ENCODE data around the gene FARS2. TPM values are rescaled to one million over a fixed set of nuclear protein-coding genes. Genes with fewer than 3 reads are reported as not detected.
A peak's percentile ranks its signal among the peaks of the same experiment; 100 is the strongest.

Gene FARS2
- total and polyA plus RNA-seq, 11 donors = 11.4 to 24.6 (median 20.5) TPM

DNA sequence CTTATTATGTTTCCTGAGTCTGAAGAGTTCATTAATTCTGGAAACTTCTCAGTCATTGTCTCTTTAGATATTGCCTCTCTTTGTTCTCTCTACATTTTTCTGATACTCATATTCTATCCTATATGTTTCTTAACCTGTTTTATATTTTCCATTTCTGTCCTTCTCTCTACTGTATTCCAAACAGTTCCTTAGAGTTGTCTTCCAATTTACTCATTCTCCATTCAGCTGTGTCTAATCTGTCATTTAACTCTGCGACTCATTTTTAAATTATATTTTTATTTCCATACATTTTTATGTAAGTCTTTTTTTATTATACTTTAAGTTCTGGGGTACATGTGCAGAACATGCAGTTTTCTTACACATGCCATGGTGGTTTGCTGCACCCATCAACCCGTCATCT lies 493.6 kb downstream of the FARS2 start:
- H3K27ac ChIP-seq = no peak overlapping the region
- TF ChIP-seq, protein P1, sequence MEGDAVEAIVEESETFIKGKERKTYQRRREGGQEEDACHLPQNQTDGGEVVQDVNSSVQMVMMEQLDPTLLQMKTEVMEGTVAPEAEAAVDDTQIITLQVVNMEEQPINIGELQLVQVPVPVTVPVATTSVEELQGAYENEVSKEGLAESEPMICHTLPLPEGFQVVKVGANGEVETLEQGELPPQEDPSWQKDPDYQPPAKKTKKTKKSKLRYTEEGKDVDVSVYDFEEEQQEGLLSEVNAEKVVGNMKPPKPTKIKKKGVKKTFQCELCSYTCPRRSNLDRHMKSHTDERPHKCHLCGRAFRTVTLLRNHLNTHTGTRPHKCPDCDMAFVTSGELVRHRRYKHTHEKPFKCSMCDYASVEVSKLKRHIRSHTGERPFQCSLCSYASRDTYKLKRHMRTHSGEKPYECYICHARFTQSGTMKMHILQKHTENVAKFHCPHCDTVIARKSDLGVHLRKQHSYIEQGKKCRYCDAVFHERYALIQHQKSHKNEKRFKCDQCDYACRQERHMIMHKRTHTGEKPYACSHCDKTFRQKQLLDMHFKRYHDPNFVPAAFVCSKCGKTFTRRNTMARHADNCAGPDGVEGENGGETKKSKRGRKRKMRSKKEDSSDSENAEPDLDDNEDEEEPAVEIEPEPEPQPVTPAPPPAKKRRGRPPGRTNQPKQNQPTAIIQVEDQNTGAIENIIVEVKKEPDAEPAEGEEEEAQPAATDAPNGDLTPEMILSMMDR (IDR thresholded peaks at IDR 0.05) = no peak
- no peak for TF ChIP-seq POLR2A (IDR thresholded peaks at IDR 0.05)
- H3K4me1 ChIP-seq = peaks cover 0 to 20% (median 11%) of the 10 kb centered on the region in 12 donors
- H3K36me3 ChIP-seq = no peaks in the 10 kb centered on the region
- H3K4me3 ChIP-seq = no peak overlapping the region
- peaks cover 0 to 32% (median 15%) of the 10 kb centered on the region in 12 donors for H3K9me3 ChIP-seq
- no peak for ATAC-seq
- no peak for DNase-seq
- intact Hi-C loops (cut with DNase I) = no loop called here
- H3K27me3 ChIP-seq = no peaks in the 10 kb centered on the region
- 95 to 99% (median 96%) methylated on average over 2 of the region's 2 CpGs for WGBS, 4 donors

DNA sequence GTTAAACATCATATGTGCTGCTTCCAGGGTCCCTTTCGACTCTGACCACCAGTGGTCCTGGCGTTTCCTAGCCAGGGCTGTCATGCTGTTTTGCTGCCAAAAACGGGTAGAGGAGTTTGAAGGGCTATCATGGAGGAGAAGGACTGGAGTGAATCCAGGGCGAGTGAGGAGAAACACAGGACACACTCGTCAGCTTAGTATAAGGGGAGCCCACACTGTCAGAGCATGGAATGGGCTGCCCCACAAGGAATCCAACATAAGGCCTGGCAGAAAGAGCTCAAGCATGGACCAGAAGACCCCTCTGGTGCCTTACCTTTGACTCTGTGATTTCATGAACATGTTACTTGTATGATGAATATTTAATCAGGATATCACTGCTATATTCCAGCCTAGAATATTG lies 498.3 kb downstream of the FARS2 start:
- DNase-seq (no peak), ATAC-seq (no peak)
- no peak overlapping the region for H3K4me3 ChIP-seq
- H3K27me3 ChIP-seq = no peaks in the 10 kb centered on the region
- TF ChIP-seq, protein P1 (IDR thresholded peaks at IDR 0.05) = no peak
- no peak for TF ChIP-seq POLR2A (IDR thresholded peaks at IDR 0.05)
- H3K9me3 ChIP-seq = peaks cover 0 to 14% (median 7%) of the 10 kb centered on the region in 12 donors
- WGBS, 4 donors = 91 to 94% (median 92%) methylated on average over 5 of the region's 5 CpGs
- peaks cover 0 to 36% (median 19%) of the 10 kb centered on the region in 12 donors for H3K4me1 ChIP-seq
- intact Hi-C loops (cut with DNase I) = no loop called here
- H3K36me3 ChIP-seq = no peaks in the 10 kb centered on the region
- H3K27ac ChIP-seq = no peak overlapping the region

DNA sequence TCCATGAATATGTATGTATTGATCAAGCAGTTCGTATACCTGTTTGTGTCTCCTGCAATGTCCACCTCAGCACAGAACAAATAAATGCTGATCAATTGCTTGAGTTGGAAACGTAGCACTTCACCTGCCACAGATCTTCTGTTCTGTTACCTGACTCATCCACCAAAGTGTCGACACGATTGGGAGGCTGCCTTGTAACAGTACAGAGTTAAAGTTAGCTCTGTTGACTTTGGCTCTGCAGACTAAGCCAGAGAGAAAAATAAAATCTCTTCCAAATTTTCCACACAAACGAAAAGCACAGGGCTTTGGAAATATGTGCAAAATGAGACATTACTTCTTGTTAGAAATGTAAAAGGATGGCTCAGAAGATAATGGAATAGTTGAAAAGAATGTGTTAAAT lies 500.1 kb downstream of the FARS2 start:
- ATAC-seq = no peak
- H3K36me3 ChIP-seq = no peaks in the 10 kb centered on the region
- peaks cover 0 to 53% (median 25%) of the 10 kb centered on the region in 12 donors for H3K4me1 ChIP-seq
- H3K9me3 ChIP-seq = peaks cover 0 to 1% (median 0%) of the 10 kb centered on the region in 12 donors
- no peak for DNase-seq
- TF ChIP-seq, protein P1 (IDR thresholded peaks at IDR 0.05) = no peak
- no peak for TF ChIP-seq POLR2A (IDR thresholded peaks at IDR 0.05)
- no peak overlapping the region for H3K27ac ChIP-seq
- H3K4me3 ChIP-seq = no peak overlapping the region
- 55 to 65% (median 57%) methylated on average over 5 of the region's 5 CpGs for WGBS, 4 donors
- no peaks in the 10 kb centered on the region for H3K27me3 ChIP-seq
- intact Hi-C loops (cut with DNase I) = loop anchor here in 5 of 10 donors (5.0 to 10.0 kb wide), 3 partner anchors 137 to 287 kb away; no protein-coding TSS in a partner anchor

DNA sequence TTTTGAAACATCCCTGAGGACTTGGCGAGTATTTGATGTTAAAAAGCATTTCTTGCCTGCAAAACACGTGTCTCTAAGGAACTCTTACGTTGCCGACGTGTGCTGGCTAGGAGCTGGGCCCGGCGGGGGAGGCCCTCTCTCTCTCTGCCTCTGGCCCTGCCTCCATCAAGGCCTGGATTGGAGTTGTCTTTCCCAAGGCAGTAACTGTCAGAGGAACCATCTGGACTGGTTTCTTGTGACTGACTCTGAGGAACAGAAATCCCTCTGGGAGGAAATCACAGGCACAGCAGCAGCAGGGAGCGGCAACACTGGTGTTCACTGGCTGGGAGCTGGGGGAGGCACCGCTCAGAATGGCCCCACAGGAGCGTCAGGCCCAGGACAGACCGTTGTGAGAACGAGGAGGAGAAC lies 501.3 kb downstream of the FARS2 start:
- intact Hi-C loops (cut with DNase I) = loop anchor here in 5 of 10 donors (5.0 to 10.0 kb wide), 3 partner anchors 138 to 288 kb away; no protein-coding TSS in a partner anchor
- peak in 2 of 5 donors; percentile 27 to 52 for DNase-seq
- Histone ChIP-seq H3K36me3 (no peaks in the 10 kb centered on the region), H3K27me3 (no peaks in the 10 kb centered on the region), H3K9me3 (peaks cover 0 to 11% (median 0%) of the 10 kb centered on the region in 12 donors), H3K27ac (peak overlapping the region in 5 of 12 donors; percentile 8 to 94 (median 19)), H3K4me3 (no peak overlapping the region), H3K4me1 (peaks cover 0 to 53% (median 25%) of the 10 kb centered on the region in 12 donors)
- WGBS, 4 donors = 48 to 68% (median 61%) methylated on average over 12 of the region's 12 CpGs
- ATAC-seq = no peak
- no peak for TF ChIP-seq POLR2A (IDR thresholded peaks at IDR 0.05)
- TF ChIP-seq, protein P1 (IDR thresholded peaks at IDR 0.05) = no peak
